HG02623 (cell line): Measurements from ENCODE around the gene KLHL29.

Experiments used
- ATAC-seq: cut with Tn5 transposase; IDR thresholded peaks from one replicate; pipeline ENCODE4 v1.9.1; 2021; ENCODE audit warnings: moderate library complexity; ENCODE audit not compliant: unreplicated experiment

Gene KLHL29

DNA sequence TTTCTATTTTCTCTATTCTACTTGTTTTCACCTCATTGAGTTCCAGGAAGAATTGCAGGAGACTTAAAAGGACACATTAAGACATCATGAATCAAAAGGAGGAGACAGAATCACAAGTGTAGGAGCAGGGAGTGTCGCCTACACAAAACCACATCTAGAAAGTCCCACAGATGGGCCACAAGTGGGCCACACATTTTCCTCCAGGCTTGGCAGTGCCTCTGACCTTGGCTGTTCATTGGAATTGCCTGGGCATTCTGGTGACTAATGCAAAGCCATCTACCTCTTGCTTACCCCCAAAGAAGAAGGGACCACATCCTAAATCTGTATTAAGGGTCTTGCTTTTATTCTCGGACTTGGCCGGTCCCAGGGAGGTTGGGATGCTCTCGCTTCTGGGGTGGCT, 103.6 kb downstream of the KLHL29 start:
- no peak for ATAC-seq

DNA sequence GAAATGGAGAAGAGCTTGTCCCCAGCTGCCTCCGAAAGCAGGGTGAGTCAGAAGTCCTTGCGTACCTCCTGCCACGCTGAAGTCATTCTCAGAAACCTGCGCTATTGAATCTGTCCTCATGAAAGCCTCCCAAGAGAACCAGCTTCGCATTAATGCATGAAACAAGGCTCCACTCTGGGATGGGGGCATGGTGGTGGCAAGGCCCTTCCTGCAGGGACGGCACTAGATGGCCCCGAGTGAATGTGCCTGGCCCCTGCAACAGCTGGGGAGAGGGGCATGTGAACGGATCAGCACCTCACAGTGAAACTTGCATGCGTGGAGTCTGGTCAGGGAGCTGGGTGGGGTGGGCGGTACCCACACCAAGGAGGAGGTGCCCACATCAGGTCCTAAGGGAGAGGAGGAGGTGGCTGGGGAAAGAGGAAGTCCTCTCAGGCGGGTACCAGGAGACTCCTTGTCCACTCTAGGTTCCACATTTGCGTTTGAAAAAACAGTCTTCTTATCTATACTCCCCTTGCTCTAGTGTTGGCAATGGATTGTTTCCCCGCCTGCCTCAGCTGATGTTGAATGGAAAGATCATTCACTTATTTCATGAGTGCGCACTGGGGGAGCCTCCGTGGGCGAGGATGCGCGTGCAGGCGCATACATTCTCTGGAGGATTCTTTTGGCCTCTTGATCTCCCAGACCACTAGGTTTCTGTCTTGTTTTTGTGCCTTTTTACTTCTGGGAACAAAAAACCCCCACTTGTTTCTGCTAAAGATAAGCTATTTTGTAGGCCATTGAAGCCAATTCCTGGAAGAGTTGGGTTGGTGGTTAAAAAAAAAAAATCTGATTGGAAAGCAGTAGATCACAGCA, 104.7 kb downstream of the KLHL29 start:
- ATAC-seq, result no peak

DNA sequence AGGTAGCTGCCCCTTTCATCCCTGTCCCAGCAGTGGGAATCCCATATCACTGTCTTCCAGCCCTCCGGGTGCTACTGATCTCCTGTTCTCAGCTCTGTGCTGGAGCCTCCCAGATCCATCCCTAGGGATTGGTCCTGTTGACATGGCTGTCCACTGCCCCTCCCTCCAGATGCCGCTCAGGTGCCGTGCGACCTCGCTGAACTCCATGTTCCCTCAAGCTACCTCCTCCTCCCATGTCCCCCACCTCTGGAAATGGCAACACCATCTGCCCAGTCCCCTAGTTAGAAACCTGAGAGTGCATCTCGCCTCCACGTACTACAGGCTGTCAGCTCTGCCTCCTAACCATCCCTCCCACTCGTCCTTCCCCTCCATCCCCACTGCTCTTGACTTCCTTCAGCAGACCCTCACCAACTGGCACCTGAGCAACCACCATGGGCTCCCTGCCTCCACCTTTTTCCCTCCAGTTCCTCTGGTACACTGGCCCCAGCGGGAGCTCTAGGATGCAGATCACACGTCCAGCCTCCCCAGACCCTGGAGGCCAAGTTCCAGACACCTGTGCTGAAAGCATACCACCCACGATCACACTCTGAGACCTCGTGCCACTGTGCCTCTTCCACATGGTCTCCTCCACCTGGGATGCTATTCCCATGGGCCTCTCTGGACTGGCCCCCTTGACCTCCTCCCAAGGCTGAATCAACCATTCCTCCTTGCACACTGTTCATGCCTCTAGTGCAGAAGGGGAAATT, 106.8 kb downstream of the KLHL29 start:
- ATAC-seq, result no peak

DNA sequence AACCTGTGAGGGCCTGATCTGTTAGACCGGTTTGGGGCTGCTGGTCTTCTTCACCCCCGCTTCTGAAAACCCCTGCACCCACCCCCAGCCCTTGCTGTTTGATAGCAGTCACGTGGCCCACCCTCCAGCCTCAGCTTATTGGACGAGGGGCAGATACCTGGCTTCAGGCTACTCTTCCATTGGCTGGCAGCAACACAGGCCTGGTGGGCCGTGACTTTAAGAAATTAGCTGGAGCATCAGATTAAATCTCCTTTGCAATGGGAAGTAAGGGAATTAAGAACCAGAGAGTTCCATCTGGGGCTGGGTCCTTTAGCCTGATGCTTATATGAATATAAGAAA, 107.3 kb downstream of the KLHL29 start:
- ATAC-seq, result no peak

DNA sequence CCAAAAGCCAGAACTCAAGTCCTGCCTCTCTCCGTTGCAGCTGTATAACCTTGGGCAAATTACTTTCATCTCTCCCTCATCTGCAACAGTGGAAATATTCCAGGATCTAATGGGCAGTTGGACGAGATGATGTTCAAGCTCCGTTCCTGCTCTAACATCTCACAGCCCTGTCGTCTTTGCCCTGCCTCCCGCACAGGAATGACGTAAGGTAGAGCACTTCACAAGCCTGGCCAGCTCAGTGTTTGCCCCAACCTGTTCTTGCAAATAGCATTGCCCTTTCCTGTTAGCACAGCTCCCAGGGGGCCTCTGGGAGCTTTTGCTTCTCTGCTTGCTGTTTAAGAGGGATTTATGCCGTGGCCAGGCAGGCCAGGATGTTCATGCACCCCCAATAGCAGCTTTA, 107.9 kb downstream of the KLHL29 start:
- ATAC-seq, result no peak

DNA sequence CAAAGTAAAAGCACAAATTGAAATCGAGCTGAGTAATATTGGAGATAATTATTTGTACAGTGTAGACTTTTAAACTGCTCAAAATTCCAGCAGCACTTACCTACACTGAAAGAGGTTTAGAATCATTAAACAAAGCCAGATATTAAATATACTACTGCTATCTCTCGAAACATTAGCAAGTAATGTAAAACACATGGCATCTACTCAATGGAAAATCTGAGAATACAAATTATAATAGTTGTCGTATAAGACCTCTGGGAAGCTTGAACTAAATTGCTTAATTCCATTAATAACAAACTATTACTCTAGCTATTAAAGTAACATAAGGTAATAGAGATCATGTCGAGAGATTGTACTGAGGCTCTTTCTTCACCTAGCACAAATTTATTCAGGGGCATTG, 108.9 kb downstream of the KLHL29 start:
- ATAC-seq, result no peak

DNA sequence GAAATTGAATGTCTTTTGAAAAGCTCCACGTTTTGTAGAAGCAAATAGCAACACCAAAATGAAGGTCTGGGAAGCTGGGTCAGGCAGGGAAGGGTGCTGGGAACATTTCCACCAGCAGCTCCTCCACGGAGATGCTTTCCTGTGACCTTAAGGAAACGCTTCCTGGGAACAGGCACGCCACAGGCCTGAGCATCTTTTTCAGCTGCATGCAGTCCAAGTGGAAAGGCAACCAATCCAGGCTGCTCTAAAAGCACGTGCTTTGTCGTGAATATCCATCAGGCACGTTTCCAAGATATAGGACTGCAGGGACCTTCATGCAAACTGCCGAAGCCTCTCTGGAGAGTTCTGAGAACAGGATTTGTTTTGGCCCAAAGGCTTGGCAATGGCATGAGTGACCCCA, 109.3 kb downstream of the KLHL29 start:
- ATAC-seq, result no peak

DNA sequence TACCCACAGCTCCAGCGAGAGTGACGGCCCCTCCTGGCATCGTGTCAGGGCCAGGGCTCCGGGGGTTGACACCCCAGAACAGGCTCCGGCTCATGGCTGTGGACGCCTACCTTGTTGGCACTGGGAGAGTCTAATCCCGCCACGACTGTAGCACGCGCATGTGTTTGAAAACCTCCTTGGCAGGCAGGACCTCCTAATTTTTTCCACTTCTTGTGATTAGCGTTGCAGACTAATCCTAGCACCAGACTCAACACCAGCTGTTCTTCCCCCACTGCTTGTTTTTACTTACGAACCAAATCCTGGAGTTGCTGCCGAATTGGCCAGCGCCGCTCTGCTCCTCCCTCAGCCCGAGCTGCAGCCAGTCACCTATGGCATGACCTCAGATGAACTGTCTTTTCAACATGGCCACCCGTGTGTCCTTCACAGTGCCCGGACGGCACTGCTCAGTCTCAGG, 110.7 kb downstream of the KLHL29 start:
- ATAC-seq, result no peak

DNA sequence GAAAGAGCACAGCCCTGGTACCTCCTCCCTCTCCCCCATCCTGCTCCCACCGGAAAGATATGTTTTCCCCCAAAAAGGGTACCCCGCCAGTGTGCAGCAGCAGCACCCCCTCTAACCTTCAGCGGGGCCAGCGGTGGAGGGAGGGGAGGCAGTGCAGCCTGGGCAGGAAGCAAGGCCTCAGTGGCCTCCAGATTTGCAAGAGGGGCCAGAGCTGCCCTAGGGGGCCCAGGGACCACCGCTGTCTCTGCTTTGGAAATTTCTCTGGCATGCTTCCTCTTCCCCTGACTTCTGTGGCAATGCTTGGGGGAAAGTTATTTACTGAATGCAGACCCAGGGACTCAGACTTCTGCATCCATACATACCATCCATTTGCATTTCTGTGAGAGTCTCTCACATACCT, 111.5 kb downstream of the KLHL29 start:
- no peak for ATAC-seq

DNA sequence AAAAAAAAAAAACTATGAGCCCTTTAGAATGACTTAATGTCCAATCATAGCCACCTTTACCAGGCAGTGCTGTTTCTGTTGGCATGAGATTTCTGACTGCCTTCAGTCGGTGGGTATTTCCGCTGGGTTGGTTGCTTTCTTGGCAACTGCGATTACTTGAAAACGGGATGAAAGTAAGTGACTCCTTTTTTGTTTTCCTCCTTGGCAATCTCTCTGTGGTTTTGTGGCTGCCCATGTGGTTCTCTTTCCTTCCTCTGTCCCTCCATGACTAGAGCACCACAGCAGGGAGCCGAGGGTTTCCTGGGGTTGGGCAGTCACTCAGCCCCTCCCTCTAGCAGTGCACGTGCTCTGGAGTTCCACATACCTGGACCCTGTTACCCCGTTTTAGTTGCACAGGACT, 112.1 kb downstream of the KLHL29 start:
- no peak for ATAC-seq

DNA sequence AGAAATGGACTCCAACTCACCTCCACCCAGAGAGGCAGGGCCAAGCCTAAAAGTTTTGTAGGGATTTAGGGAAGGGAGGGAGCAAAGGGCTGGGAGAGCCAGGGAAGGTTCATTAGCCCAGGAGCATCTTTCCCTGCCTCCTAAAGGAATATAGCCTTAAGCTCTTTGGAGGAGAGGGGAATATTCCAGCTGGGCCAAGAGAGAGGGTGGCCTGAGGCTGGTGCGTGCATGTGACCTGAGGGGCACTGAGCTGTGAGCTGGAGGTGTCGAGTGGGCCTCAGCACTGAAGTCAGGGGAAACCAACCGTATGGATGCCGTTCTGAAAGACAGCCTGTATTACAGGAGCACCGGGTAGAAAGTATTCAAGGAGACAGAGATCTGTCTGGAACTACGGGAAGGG, 112.6 kb downstream of the KLHL29 start:
- ATAC-seq, result no peak

DNA sequence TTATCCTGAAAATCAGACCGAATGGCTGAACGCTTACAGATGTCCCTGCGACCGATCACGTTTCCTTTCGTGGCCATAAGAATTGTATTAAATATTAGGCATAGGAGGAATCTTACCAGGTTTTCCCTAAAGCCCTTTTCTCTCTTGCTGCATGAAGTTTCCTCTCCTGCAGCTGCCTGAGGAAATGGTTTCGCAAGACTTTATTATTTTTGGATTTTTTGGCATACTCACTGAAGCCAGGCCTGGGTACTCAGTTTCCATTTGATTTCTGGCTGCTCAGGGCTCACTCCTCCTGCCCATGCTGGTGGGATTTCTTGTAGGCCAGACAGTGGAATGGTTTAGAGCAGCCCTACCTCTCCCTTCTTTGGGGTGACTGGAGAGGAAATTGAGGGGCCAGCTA, 114.0 kb downstream of the KLHL29 start:
- no peak for ATAC-seq

DNA sequence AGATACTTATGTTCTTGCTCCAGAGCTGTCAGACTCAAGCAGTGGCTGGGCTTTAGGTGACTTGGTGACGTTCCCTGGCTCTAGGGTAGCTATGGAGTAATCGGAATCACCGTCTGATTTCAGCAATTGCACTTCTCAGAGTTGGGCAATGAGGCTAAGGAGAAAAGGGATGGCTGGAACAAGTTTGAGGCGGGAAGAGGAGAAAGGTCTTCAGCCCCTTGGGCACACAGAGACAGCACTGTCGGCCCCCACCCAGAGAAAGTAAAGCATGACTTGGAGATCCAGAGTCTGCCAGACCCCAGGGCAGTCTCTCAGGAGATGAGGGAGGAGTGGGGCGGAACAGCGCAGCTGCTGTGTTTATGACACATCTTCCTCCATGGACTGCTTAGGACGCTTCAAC, 114.5 kb downstream of the KLHL29 start:
- ATAC-seq, result no peak

DNA sequence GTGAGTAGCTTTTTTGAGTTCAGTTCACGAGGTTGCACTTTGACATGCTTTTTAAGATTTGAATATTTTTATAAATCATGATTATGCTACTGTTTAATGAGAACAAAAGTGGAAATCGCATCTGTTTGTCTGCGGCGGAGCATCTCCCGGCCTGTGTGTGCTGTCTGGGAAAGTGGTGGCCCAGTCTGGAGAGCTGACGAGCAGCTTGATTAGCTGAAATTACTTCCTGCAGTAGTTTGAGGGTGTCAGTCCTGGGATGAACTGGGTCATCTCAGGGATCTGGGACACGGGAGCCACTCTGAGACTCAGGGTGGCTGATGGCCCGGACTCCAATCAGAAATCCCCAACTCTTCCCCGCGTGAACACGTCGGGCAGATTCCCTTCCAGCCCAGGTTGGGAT, 115.9 kb downstream of the KLHL29 start:
- ATAC-seq, result no peak

DNA sequence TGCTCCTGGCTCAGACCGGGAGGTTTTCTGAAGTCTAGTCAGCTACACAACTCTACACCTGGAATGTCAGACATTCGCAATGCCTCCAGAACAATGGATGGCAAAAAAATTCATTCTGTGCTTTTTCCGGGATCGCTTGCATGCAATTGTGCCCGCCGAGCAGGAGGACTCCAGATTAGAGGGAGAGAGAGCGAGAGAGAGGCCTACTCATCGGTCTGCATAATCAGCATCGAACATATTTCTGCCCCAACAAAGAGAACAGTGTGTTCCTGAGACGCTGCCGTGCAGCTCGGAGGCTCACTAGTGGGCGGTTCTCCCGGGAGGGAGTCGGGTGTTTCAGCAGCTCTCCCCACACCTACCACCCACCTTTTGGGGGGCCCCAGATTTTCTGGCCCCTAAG, 117.1 kb downstream of the KLHL29 start:
- no peak for ATAC-seq

DNA sequence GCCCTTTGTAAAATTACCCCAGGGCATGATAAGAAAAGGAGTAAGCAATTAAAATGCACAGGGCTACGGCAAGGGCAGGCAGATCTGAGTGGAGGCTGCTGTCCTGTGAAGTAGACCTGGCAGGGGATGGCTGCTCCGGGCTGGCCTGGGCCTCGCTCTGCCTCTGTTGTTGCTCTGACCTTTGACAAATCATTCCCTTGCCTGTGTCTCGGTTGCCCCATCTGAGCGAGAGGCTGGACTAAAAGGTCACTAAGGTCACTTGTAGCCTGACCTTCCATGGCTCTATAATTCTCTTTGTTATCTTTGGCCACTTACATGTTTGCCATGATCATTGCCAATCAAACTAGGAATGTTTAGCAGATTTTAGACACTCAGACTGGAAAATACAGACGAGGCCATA, 118.1 kb downstream of the KLHL29 start:
- no peak for ATAC-seq

DNA sequence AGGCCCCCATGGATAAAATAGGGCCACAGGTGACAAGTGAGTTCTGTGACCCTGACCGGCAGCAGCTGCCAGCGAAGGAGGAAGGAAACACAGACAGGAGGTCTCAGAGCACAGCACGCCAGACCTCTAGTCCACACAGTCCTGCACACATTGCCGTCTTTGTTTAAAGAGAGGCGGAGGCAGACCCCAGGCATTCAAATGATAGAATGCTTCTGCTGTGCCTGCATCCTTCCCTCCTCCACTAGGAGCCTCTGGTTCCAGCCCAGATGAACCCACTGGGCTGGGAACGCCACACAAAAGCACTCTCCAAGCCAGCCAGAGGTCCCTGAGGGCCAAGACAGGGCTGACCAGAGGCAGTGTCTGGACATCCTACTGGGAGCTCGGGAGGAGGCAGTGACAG, 118.7 kb downstream of the KLHL29 start:
- no peak for ATAC-seq

DNA sequence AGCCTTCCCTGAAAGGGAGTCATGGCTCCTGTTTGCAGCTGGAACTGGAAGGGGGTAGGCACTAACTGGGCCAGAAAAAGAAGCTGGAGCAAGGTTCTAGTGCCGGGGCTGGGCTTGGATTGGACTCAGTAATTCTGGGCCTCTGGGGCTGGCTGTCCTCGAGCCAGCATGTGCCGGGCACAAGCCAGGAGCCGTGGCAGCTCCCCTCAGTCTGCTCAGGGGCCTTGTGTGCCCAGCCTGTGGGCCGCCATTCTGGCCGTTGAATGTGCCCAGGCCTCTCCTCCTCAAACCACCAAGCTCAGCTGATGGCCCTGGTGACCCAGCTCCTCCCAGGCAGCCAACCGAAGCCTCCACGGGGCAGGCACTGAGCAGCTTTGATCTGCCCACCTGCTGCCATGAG, 119.6 kb downstream of the KLHL29 start:
- ATAC-seq, result no peak

DNA sequence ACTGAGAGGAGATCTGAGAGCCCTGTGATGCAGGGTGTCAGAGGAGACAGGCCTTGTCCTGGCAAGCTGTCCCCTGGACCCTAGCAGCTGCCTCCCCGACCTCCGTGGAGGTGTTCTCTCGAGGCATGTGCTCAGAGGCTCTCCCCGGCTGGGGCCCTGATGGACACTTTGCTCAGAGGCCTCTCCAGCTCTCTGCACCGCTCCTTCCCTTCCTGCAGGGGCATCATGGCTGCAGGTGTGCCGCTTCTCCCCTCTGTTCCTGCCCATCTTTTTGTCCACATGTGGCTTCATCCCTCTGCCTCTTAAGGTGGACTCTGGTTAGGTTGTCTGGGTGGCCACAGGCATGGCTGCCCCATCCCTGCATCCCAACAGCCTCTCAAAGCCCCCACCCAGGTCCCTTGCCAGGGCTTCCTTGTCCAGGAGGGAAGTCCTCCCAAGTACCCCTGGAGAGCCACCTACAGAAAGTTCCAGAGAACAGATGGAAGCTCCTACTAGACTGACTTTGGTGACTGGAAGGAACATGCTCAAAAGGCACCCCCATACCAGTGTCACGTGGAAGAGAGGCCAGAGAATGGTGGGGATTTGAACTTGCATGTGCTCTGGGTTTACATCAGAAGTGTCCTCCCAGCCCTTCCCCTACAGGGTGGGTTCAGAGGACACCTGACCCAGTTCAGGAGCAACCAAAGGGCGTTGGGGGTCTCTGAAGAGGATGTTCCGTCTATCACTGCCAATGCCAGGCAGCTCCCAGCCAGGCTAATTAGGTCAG, 120.4 kb downstream of the KLHL29 start:
- no peak for ATAC-seq

DNA sequence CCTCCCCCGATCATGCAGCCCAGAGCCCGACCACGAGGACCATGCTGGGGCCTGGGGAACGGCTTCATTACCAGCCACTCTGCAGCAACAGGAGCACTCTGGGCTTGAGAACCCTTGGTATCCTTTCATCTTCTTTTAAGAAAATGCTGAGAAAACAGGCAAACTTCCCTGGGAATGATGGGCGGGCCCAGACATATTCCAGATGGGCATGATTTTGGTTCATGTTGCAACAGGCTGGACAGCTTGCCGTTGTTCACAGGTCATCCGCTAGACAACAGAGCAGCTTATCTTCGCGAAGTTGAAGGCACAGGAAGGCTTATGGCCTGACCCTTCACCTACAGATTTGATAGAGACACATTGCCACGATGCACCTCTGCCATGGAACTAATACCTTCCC, 121.0 kb downstream of the KLHL29 start:
- no peak for ATAC-seq

DNA sequence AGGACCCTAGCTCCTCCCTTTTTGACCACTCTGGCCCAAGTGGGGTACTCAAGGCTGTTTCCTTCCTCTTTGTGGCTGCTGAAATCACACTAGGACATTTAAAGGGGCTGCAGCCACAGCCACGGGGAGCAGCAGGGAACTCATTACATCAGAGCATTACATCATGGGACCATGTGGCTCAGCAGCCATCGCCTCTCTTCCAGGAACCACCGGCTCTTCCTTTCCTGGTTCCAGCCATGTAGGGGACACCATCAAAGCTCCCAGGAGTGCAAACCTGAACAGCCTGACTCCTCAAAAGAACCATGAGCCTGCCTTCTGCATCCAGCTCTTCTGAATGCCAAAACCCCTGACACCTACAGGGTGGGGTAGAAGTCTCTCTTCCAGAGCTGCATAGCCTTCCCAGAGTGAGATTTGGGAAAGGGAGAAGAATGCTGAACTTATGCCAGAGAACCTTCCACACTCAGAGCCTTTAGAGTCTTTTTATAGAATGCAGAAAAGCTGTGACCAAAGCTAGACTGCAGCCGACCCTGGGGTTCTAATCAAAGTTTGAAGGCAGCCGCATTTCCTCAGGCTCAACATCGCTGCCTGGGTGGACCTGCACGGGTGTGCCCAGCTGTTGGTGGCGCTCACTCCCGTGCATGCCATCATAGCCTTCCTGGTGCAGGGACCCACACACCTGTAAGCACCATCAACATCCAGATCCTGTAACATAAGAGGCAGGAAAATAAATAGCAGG, 121.7 kb downstream of the KLHL29 start:
- no peak for ATAC-seq
